WTC11 (cell line): ENCODE data around the gene WDR3. TPM values are rescaled to one million over a fixed set of nuclear protein-coding genes. Genes with fewer than 3 reads are reported as not detected.

Experiments used
- ATAC-seq: fragments of 200-7000 bp; cut with Tn5 transposase; 2 replicates; pipeline ENCODE4 v1.10.0; 2021; ENCODE audit warnings: mild to moderate bottlenecking, moderate library complexity
- CTCF ChIA-PET: fragments of 300-600 bp; sonication (Branson Sonifier 250); formaldehyde crosslinking; loops from one replicate; lab custom pipeline; 2021; ENCODE audit warnings: antibody characterized with exemption; lab: Charles Lee
- POLR2A ChIA-PET: fragments of 350-600 bp; sonication (Branson Sonifier 250); formaldehyde crosslinking; loops from one replicate; lab custom pipeline; 2021; ENCODE audit warnings: antibody characterized with exemption; lab: Charles Lee
- DNase-seq: peaks from one replicate; pipeline ENCODE4 v3.0.0; 2021; ENCODE audit warnings: low spot score
- H3K27ac Mint-ChIP-seq: 2 replicates; pipeline ENCODE4 v1.8.0; 2021; ENCODE audit warnings: mixed read lengths
- H3K27me3 Mint-ChIP-seq: 2 replicates; pipeline ENCODE4 v1.8.0; 2021; ENCODE audit warnings: low read depth, mild to moderate bottlenecking, moderate library complexity, mixed read lengths
- H3K36me3 Mint-ChIP-seq: 2 replicates; pipeline ENCODE4 v1.8.0; 2021; ENCODE audit warnings: mixed read lengths
- H3K4me1 Mint-ChIP-seq: 2 replicates; pipeline ENCODE4 v1.8.0; 2022; ENCODE audit warnings: mixed read lengths
- H3K4me3 Mint-ChIP-seq: 2 replicates; pipeline ENCODE4 v1.8.0; 2021; ENCODE audit warnings: mild to moderate bottlenecking, moderate library complexity, mixed read lengths
- H3K9me3 Mint-ChIP-seq: 2 replicates; pipeline ENCODE4 v1.8.0; 2021; ENCODE audit warnings: mixed read lengths
- ATF2 ChIP-seq: sonication (generic); formaldehyde crosslinking; IDR thresholded peaks from 2 replicates; pipeline ENCODE4 v1.8.1; 2022; ENCODE audit warnings: low read depth, missing genetic modification reagents, borderline replicate concordance
- ATF3 ChIP-seq: sonication (generic); formaldehyde crosslinking; conservative IDR thresholded peaks from 2 replicates; pipeline ENCODE4 v1.8.1; 2022; ENCODE audit warnings: mild to moderate bottlenecking, missing genetic modification reagents
- ATF6 ChIP-seq: sonication (generic); formaldehyde crosslinking; IDR thresholded peaks from 2 replicates; pipeline ENCODE4 v1.8.1; 2023; ENCODE audit warnings: mild to moderate bottlenecking, missing genetic modification reagents
- E2F4 ChIP-seq: sonication (generic); formaldehyde crosslinking; IDR thresholded peaks from 2 replicates; pipeline ENCODE4 v1.8.1; 2022; ENCODE audit warnings: low read depth, mild to moderate bottlenecking, moderate library complexity, missing genetic modification reagents, borderline replicate concordance
- ERG ChIP-seq: fragments of 250-450 bp; sonication (Bioruptor Pico); IDR thresholded peaks from 2 replicates; pipeline ENCODE4 v1.8.0; 2021; ENCODE audit warnings: mild to moderate bottlenecking
- ETV6 ChIP-seq: sonication (generic); formaldehyde crosslinking; IDR thresholded peaks from 2 replicates; pipeline ENCODE4 v1.8.1; 2022; ENCODE audit warnings: mild to moderate bottlenecking, missing genetic modification reagents
- FOXJ3 ChIP-seq: sonication (generic); formaldehyde crosslinking; IDR thresholded peaks from 2 replicates; pipeline ENCODE4 v1.9.0; 2021; ENCODE audit warnings: missing genetic modification reagents, mild to moderate bottlenecking, borderline replicate concordance
- FOXP4 ChIP-seq: sonication (generic); formaldehyde crosslinking; IDR thresholded peaks from 2 replicates; pipeline ENCODE4 v1.8.0; 2022; ENCODE audit warnings: mild to moderate bottlenecking, missing genetic modification reagents
- GABPB1 ChIP-seq: sonication (generic); formaldehyde crosslinking; IDR thresholded peaks from 2 replicates; pipeline ENCODE4 v1.8.1; 2023; ENCODE audit warnings: mild to moderate bottlenecking, missing genetic modification reagents
- GRHL2 ChIP-seq: fragments of 250-450 bp; sonication (Bioruptor Pico); IDR thresholded peaks from 2 replicates; pipeline ENCODE4 v1.8.0; 2022; ENCODE audit warnings: mild to moderate bottlenecking, moderate library complexity; ENCODE audit not compliant: insufficient replicate concordance, severe bottlenecking
- HMGA2 ChIP-seq: fragments of 250-450 bp; sonication (Bioruptor Pico); IDR thresholded peaks from 2 replicates; pipeline ENCODE4 v1.4.0; 2021; ENCODE audit warnings: mild to moderate bottlenecking, moderate library complexity
- MXD4 ChIP-seq: fragments of 250-450 bp; sonication (Bioruptor Pico); IDR thresholded peaks from 2 replicates; pipeline ENCODE4 v1.8.0; 2021; ENCODE audit warnings: mild to moderate bottlenecking, moderate library complexity, borderline replicate concordance
- NFE2L1 ChIP-seq: sonication (generic); formaldehyde crosslinking; IDR thresholded peaks from 2 replicates; pipeline ENCODE4 v1.8.1; 2023; ENCODE audit warnings: missing genetic modification reagents
- PRDM15 ChIP-seq: sonication (generic); formaldehyde crosslinking; IDR thresholded peaks from 2 replicates; pipeline ENCODE4 v1.8.0; 2022; ENCODE audit warnings: missing genetic modification reagents
- PRRX2 ChIP-seq: fragments of 250-450 bp; sonication (Bioruptor Pico); IDR thresholded peaks from 2 replicates; pipeline ENCODE4 v1.8.0; 2021; ENCODE audit warnings: mild to moderate bottlenecking
- SOX15 ChIP-seq: fragments of 250-450 bp; sonication (Bioruptor Pico); IDR thresholded peaks from 2 replicates; pipeline ENCODE4 v1.9.0; 2021; ENCODE audit warnings: mild to moderate bottlenecking
- TEAD1 ChIP-seq: sonication (generic); formaldehyde crosslinking; IDR thresholded peaks from 2 replicates; pipeline ENCODE4 v1.8.0; 2022; ENCODE audit warnings: mild to moderate bottlenecking, missing genetic modification reagents
- USF2 ChIP-seq: sonication (generic); formaldehyde crosslinking; IDR thresholded peaks from 2 replicates; pipeline ENCODE4 v1.8.1; 2023; ENCODE audit warnings: mild to moderate bottlenecking, missing genetic modification reagents, moderate library complexity
- ZMAT4 ChIP-seq: fragments of 250-450 bp; sonication (Bioruptor Pico); IDR thresholded peaks from 2 replicates; pipeline ENCODE4 v1.9.0; 2021; ENCODE audit warnings: mild to moderate bottlenecking
- ZNF281 ChIP-seq: sonication (generic); formaldehyde crosslinking; IDR thresholded peaks from 2 replicates; pipeline ENCODE4 v1.8.0; 2023; ENCODE audit warnings: mild to moderate bottlenecking, missing genetic modification reagents
- ZNF671 ChIP-seq: fragments of 250-450 bp; sonication (Bioruptor Pico); IDR thresholded peaks from 2 replicates; pipeline ENCODE4 v1.8.0; 2021; ENCODE audit warnings: mild to moderate bottlenecking
- total RNA-seq: library from RNA; stranded (reverse); gene quantifications from 3 replicates; pipeline ENCODE4 v1.2.3, GENCODE V29; 2021

Gene WDR3
- total RNA-seq, 1 experiment from 2014 or later = 50.0 TPM

GRCh38 chr1:117902944-117903343 lies 26.6 kb upstream of the WDR3 start (continued):
- TF ChIP-seq FOXP4 (CRISPR knock-in tag) (no peak), MXD4 (CRISPR knock-in tag) (no peak), ATF6 (no peak), GABPB1 (CRISPR knock-in tag) (no peak), ZNF671 (CRISPR knock-in tag) (no peak), TEAD1 (CRISPR knock-in tag) (no peak), ATF3 (CRISPR knock-in tag) (no peak), GRHL2 (no peak), PRRX2 (CRISPR knock-in tag) (no peak)

GRCh38 chr1:117904485-117904884 lies 25.1 kb upstream of the WDR3 start:
- Mint-ChIP-seq H3K9me3 (no peaks in the 10 kb centered on the region), H3K4me1 (no peaks in the 10 kb centered on the region), H3K27ac (no peak overlapping the region), H3K36me3 (peaks cover 33% of the 10 kb centered on the region), H3K4me3 (no peak overlapping the region)
- no peak for DNase-seq
- POLR2A ChIA-PET = no interaction called here
- CTCF ChIA-PET = no interaction called here
- no peak for ATAC-seq
- TF ChIP-seq ZMAT4 (CRISPR knock-in tag) (no peak), TEAD1 (CRISPR knock-in tag) (no peak), USF2 (CRISPR knock-in tag) (no peak), NFE2L1 (no peak), ERG (no peak), ETV6 (CRISPR knock-in tag) (no peak), FOXJ3 (CRISPR knock-in tag) (no peak), SOX15 (CRISPR knock-in tag) (no peak), HMGA2 (CRISPR knock-in tag) (no peak), PRDM15 (CRISPR knock-in tag) (no peak), ZNF281 (CRISPR knock-in tag) (no peak), E2F4 (CRISPR knock-in tag) (no peak), ATF2 (CRISPR knock-in tag) (no peak)
- TF ChIP-seq, all 79 proteins: peak for 0
- no peaks in the 10 kb centered on the region for H3K27me3 Mint-ChIP-seq
